Iris pigment epithelial cell (primary cell): ENCODE measurements around the gene PARD3.
"Not testable (repeated sequence)": the region's sequence is repeated elsewhere in the genome, so short reads cannot be mapped to it uniquely, and the experiment has no call there.

Experiments
- DNase-seq: peaks from one replicate; pipeline ENCODE4 v3.0.0-alpha.2; 2011; ENCODE audit warnings: low read depth

The PARD3 gene

DNA sequence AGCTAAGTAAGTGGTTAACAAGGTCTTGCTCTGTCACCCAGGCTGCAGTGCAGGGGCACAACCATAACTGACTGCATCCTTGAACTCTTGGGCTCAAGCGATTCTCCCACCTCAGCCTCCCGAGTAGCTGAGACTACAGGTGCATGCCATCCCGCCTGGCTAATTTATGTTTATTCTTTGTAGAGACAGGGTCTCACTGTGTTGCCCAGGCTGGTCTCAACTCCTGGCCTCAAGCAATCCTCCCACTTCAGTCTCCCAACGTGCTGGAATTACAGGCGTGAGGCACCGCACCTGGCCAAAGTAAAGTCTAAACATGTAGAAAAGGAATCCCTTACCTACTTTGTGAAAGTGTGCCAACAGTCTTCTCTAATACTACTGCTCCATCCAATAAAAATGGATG, 17.9 kb downstream of the PARD3 start:
- DNase-seq = no peak

- DNase-seq = no peak
These were observed 19.0 kb downstream of the PARD3 start for GRCh38 chr10:34796133-34796532.

- DNase-seq = no peak
These were observed 19.8 kb downstream of the PARD3 start for GRCh38 chr10:34795334-34795733.

DNA sequence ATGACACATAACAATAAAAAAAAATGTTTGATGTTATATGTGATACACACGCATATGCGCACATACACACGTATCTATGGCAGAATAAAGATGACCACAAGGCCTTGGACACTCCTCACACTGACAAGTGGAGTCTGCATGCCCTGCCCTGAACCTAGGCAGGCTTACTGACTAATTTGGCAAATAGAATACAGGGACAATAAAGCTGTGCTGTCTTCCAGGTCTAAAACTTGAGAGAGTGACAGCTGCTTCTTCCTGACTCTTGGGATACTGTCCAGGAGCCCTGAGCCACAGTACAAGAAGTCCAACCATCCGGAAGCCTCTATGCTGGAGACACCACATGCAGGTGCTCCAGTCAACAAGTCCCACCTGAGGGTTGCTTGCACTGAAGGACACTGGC, 20.3 kb downstream of the PARD3 start:
- DNase-seq = no peak

DNA sequence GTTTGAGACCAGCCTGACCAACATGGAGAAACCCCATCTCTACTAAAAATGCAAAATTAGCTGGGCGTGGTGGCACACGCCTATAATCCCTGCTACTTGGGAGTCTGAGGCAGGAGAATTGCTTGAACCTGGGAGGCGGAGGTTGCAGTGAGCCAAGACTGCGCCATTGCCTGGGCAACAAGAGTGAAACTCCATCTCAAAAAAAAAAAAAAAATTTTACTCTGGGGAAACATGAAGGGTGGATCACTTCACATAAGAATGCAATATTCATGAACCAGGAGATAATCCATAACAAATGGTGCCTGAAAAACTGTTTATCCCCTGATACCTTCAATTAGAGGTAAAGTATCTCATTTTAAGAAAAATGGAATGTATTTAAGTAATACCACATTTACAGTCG, 21.5 kb downstream of the PARD3 start:
- DNase-seq = not testable (repeated sequence)

DNA sequence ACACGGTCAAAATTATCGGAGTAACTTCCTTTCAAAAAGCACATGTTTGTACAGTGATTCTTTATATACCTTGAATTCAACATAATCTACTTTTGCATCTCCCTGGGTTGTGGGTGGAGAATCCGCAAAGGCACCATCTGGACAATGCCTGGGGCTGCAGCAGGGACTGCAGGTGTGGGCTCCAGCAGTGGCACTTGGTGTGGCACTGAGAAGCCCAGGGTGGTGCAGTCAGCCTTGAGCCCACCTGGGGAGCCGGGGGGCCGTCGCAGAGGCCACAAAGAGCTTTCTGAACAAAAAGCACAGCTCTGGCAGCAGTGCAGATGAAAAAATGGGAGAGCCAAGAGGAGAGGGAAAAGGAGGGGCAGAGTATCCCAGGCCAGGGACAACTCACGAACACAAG, 22.2 kb downstream of the PARD3 start:
- no peak for DNase-seq

DNA sequence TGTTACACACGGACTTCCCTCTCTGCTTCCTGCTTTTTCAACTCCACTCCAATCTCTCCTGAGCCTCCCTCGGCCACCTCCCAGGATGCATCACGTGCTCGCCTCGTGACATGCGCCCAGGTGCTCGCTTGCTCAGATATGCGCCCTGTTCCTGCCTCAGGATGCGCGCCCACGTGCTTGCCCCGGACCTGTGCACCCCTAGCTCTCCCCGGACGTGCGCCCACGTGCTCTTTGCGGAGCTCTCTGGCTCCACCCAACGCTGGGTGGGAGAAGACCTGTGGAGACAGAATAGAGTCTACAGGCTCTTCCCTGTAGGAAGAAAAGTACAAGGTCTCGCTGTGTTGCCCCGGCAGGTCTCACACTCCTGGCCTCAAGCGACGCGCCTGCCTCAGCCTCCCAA, 23.1 kb downstream of the PARD3 start:
- DNase-seq = no peak

GRCh38 chr10:34791228-34791627, 23.9 kb downstream of the PARD3 start:
- DNase-seq = no peak

DNA sequence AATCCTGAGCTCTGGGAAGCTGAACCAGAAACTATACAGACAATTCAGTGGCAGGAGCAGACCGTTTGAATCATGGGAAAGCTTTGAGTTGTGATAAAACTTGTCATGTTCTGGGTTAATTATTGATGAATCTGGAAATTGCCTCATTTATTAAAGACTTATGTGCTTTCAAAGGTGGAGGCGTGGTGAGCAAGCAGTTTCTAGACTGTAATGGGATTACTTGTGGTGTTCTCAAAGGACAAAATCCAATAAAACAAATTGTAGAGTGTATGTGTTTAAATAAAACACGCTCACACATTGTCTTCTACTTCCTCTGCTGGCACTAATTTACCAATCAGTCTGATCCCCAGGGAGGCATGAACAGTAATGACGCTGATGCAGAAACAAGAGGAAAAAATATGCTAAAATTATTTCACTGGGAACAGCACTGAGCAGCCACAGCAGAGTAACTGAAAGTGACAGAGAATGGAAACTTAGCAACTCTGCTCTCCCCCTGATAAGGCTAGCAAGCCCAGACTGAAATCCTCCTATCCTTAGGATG, 25.1 kb downstream of the PARD3 start:
- no peak for DNase-seq

DNA sequence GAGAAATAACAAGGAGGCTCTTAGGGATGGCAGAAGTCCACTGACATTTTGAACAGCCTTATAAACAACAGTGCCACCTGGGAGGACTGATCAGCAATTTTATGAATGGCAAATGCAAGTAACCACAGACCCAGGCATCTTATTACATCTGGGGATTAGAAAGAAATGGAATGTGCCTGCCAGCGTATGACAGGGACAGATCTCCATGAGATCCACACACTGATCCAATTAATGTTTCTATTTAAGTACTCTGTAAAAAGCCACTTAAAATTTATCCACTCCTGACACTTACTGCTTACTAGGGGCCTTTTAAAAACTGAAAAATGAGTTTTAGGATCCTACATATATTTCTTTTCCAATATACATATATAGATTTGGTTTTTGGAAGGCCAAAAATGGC, 28.6 kb downstream of the PARD3 start:
- no peak for DNase-seq

- DNase-seq = no peak
These were observed 33.4 kb downstream of the PARD3 start for GRCh38 chr10:34781711-34782110.

GRCh38 chr10:34780818-34781380, 34.2 kb downstream of the PARD3 start:
- DNase-seq = peak; percentile 60

GRCh38 chr10:34778237-34778636, 36.9 kb downstream of the PARD3 start:
- no peak for DNase-seq

DNA sequence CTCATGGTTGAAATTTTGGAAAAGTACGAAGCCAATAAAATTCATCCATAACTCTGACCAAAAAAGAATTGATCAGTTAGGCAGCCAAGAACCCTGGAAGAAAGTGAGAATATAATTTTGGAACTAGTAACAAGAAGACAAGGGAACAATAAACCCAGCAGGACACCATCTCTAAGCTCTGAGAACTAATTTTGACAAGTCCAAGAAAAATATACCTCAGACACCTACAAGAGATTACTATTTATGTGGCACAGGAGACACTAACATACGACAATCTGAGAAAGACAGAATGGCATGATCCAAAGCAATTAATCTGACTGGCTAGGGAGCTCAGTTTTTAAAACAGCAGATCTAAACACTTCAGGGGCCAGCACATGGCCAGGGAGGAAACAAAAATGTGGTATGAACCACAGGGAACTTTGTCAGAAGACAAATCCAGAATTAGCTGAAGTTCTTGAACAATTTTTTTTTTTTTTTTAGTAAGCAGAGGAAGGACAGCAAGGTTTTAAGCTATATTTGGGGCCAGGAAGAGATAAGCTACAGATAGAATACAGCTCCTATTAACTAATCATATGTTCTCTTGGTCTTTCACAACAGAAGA, 38.9 kb downstream of the PARD3 start:
- DNase-seq = no peak

- no peak for DNase-seq
These were observed 40.0 kb downstream of the PARD3 start for GRCh38 chr10:34775044-34775637.

- no peak for DNase-seq
These were observed 41.2 kb downstream of the PARD3 start for GRCh38 chr10:34773636-34774630.

- DNase-seq = no peak
These were observed 43.6 kb downstream of the PARD3 start for GRCh38 chr10:34771525-34771924.

GRCh38 chr10:34771106-34771505, 44.0 kb downstream of the PARD3 start:
- DNase-seq = no peak

DNA sequence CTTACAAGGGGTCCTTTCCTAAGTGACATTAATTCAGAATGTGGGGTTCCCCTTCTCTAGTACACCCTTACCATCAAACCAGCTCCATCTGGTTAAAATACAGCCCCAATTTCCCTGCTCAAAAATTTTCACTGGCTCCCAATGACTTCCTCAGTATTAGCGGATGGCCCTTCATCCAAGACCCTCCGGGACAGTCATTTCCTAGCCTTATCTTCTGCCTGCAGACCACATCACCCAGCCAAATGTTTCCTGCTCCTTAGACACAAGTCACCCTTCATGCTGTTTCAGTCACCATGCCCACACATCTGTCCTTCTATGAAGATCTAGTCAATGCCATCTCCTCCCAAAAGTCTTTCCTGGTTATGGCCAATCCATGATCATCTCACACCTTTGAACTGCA, 45.2 kb downstream of the PARD3 start:
- no peak for DNase-seq

DNA sequence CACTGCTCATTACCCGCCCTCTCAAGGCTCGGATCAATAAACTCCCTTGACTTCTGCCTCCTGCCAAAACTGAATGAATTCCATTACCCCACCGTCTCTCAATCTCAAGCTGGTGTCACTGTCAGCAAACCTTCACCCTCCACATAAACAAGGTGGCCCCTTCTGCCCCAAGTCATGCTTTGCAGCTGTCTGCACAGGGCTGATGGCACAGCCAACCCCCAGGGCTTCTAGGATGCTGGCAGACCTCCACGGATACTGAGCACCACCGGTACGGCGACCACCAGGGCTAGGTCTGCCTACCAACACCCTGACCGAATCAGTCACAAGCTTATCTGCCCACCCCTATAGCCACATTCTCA, 46.1 kb downstream of the PARD3 start:
- no peak for DNase-seq

DNA sequence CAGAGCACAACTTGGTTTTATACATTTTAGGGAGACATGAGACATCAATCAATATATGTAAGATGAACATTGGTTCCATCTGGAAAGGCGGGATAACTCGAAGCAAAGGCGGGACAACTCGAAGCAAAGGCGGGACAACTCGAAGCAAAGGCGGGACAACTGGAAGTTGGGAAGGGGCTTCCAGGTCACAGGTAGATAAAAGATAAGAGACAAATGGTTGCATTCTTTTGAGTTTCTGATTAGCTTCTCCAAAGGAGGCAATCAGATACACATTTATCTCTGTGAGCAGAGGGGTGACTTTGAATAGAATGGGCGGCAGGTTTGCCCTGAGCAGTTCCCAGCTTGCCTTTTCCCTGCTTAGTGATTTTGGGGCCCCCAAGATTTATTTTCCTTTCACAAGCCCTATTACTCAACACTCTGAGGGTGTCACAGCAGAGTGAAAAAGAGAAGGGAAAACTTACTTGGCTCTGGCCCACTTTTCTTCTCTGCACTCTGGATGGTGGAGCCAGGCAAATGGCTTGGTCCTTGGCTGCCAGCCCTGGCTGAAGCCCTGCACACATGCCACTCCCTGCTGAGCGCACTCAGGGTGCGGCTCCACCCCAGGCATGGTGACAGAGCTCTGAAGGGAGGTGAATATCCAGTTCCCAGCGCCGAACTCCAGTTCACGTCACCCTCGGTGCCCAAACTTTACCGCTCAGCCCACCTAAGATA, 46.7 kb downstream of the PARD3 start:
- DNase-seq = peak; percentile 36
